SKM-1 treated with dmso at 0.1 percent for 144 hours (cell line): ENCODE data around the gene ZFR2.
"Not testable (repeated sequence)": the region's sequence is repeated elsewhere in the genome, so short reads cannot be mapped to it uniquely, and the experiment has no call there.

ENCODE experiments used
- DNase-seq: peaks from one replicate; lab custom pipeline; 2025; ENCODE audit not compliant: unreplicated experiment; lab: John Stamatoyannopoulos, UW

The ZFR2 gene

DNA sequence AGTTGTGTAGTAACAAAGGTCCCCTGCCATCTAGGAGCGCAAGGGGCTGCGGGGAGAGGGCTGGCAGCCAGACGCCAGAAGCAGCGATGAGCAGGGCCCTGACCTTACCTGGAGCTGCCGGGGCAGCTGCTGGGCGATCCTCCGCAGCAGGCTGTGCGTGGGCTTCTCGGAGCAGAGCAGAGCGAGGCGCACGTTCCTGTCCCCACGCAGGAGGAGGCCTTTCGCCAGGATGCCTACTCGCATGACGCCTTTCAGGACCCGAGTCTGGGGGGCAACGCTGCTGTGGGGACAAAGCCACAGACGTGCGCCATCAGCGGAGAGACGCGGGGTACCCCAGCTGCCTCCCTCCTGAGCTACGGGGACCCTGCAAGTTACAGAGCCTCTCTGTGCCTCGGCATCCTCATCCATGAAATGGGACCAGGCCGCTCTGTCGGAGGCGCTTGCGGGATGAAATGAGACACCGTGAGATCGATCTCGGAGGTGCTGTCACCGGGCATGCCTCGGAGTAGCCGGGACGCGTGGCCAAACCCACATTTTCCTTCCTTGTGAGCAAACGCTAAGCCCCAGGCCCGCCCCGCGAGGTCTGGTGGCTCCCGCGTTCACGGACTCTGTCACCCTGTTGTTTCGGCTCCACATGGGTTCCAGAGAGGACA, 52.1 kb downstream of the ZFR2 start:
- no peak for DNase-seq

DNA sequence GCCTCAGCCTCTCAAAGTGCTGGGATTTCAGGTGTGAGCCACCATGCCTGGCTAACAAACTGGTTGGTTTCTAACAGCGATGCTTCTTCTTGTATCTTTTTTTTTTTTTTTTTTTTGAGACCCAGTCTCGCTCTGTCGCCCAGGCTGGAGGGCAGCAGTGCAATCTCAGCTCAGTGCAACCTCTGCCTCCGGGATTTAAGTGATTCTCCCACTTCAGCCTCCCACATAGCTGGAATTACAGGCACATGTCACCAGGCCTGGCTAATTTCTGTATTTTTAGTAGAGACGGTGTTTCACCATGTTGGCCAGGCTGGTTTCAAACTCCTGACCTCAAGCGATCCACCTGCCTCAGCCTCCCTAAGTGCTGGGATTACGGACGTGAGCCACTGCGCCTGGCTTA, 52.7 kb downstream of the ZFR2 start:
- not testable (repeated sequence) for DNase-seq

DNA sequence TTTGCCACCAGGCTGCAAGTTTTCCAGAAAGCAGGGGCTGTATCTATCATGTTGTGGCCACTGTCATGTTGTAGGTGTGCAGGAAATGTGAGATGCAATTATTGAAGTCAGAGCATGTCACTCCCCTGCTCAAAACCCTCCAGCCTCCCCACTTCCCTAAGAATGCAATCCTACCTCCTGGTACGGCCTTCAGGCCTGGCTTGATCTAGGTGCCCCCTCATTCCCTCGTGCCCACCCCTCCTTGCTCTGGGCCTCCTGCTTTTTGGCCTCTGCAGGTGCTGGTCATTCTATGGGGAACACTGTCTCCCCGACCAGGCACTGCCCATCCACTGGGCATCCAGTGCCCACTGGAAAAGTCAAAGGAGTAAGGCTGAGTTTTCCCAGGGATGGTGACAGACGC, 54.2 kb downstream of the ZFR2 start:
- no peak for DNase-seq

DNA sequence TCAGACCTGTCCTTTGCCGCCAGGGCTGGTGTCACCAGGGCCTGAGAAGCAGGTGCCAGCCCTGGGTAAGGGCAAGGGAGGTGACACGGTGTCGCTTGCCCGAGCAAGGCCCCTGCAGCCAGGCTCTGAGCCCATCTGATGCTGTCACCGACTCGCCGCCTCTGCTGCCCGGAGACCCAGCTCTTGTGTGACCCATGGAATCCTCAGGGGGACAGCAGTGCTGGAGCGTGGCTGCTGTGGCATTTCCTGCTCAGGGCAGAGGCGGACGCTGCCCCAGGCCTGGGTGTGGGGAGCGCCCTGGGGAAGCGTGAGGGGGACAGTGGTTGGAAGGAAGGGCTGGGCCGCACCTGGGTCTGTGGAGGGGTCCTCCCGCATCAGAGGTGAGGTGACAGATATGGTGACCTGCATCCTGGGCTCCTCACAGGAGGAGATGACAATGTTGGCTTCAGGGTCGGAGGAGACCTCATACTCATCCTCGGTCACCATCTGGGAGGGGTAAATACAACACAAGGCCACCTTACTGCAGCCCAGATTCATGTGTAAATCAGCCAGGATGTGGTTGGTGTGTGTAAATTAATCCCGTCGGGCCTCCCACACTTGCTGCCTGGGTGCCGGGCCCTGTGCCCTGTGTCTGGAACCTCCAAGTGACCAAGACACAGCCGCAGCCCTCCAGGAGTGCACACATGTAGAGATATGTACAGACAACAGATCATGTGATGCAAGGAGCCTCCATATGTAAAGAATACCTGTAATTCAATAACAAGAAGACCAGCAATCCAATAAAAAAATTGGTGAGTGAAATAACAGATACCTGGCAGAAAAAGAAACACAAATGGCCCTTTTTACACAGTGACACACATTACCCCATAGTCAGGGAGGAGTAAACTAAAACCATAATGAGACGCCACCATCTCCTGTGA, 55.1 kb downstream of the ZFR2 start:
- no peak for DNase-seq

DNA sequence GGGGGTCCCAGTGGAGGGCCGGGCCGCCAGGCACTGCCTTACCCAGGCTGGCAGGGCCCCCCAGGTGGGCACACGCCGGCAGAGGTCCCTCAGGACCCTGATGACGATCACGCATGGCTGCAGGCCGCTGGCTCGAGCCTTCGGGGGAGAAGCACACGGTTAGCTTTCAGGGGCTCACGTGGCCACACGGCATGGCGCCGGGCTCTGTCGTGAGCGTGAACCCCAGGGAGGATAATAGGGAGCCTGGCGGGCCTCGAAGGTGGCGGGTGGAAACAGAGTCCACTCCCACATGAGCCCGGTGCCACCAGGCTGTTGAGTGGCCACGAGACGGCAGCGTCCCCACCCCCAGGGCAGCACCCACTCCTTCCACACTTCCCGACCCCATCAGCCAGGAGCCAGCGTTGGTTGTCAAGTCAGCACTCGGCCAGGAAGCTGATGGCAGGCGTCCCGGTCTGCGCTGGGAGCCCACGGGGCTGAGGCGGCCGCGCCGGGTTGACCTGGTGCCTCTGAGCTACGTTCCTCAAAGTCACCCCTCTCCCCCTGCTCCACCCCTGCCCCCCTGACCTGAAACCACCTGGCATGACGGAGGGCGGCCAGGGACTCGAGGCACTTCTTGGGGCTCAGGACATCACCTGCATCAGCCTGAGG, 58.0 kb downstream of the ZFR2 start:
- DNase-seq = no peak

DNA sequence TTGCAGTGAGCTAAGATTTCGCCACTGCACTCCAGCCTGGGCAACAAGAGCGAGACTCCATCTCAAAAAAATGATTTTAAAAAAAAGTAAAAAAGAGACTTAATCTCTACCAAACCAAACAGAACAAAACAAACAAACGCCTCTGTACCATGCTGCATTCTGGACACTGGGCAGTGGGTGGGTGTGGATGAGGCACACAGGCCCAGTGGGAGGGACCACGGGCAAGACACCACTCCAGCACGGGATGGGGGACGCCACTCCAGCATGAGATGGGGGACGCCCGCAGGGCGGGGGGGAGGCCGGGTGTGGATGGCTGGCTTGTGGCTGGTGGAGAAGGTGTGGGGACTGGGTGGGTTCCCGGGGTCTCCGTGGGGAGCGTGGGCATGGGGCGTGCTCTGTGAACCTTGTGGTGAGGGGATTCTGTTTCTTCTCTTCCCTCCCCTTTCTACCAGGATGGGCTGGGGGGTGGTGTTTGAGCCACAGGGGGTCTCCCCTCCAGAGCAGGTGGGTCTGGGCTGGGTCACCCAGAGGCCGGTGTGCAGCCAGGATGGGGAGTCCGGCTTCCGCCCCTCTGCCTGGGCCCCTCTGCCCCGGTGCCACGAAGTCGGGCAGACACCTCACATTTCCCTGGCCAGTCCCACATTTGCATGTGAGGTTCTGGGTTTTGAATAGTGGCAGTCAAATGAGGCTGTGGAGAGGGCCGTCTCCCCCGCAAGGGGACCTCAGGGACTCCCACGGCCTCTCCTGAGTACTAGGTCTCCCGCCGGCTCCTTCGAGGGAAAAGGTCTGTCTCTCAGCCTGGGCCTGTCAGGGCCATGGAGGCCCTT, 58.7 kb downstream of the ZFR2 start:
- no peak for DNase-seq

DNA sequence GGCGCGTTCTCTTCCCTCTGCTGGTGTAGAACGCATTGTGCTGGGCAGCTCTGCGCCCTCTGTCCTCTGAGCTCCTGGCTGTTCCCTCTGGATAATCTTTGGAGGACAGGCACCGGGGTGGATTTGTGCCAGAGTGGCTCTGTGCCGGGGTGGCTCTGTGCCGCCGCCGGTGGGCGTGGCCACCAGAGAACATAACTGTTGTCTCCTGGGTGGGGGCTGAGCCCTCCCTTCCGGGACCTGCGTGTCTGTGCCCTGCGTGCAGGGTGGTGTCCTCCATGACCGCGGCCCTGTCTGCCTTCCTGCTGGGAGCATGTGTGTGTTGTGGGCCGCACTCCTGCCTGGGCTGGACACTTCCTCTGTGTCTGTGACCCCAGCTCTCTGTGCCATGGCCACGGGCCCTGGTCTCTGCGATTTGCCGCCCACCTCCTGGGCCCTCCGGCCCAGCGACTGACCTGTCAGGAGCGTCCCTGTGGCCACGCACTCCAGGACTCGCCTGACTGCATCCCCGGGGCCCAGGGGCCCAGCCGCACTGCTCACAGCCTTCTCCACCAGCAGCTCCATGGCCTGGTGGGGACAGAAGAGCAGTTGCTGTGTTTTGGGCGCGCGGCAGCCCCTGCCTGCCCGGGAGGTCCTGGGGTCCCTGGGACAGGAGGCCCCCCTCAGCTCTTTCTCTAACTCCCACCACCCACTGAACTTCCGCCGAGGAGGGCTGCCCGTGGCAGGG, 60.3 kb downstream of the ZFR2 start:
- DNase-seq = no peak

DNA sequence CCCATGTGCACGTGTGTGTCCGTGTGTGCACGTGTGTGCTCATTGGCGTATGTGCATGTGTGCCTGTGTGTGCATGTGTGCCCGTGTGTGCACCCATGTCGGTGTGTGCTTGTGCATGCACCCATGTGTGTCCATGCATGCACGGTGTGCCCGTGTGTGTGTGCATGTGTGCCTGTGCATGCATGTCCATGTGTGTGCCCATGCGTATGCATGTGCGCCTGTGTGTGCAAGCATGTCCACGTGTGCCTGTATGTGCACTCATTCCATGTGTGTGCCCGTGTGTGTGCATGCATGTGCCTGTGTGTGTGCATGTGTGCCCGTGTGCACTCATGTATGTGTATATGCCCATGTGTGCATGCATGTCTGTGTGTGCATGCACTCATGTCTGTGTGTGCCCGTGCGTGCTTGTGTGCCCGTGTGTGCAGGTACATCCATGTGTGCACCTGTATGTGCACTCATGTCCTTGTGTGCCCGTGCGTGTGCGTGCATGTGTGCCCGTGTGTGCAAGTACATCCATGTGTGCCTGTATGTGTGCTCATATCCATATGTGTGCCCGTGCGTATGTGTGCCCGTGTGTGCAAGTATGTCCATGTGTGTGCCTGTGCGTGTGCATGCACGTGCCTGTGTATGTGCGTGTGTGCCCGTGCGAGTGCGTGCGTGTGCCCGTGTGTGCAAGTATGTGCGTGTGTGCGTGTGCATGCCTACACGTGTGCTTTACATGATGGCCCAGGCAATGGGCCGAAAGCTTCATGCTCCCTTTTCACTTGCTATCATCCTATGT, 61.1 kb downstream of the ZFR2 start:
- no peak for DNase-seq

DNA sequence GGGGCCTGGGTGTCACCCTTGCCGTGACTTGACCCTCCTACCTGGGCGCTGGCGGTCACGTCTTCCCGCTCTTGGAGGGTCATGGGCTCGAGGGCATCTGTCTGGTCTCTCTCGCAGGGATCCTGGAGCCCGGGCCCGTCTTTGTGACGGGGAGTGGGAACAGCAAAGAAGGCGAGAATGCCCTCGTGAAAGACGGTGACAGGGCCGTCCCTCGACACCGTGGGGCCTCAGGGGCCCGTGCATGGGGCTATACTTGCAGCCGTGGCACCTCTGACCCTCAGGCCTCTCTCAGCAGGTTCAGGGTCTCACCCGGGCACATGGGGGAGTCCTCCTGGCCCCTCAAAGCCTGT, 61.7 kb downstream of the ZFR2 start:
- no peak for DNase-seq

DNA sequence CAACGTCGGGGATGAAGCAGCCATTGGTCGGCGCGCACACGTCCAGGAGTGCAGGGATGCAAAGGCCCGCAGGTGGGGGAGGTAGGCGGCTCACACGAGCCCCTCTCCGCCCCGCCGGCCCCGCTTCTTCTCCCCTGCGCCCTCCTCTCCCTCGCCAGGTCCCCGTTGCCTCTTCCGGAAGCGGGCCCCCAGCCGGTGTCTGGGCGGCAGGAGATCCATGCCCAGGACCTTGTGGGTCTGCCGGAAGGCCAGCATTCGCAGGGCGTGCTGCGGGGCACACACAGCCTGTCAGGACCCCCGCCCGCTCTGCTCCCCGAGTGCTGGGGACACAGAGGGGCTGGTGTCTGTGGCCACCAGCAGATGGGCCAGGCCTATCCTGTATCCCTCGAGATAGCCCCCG, 63.0 kb downstream of the ZFR2 start:
- DNase-seq = no peak

DNA sequence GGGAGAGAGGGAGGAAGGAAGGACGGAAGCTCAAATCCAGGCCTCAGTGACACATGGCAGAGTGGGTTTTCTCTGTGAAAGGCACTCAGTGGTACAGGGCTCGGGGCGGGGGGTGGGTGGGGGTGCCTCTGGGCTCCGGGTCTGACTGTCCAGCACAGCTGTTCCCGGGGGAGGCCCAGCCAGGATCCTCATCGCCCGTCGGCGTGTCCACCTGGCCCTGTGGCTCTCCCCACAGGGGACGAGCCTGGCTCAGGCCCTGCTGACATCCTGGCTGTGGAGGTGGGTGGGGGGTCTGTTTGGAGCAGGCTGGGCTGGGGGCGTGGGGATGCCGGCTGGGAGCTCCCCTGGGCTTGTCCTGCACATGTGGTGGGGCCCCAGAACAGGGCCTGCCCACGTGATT, 64.4 kb downstream of the ZFR2 start:
- DNase-seq = no peak

DNA sequence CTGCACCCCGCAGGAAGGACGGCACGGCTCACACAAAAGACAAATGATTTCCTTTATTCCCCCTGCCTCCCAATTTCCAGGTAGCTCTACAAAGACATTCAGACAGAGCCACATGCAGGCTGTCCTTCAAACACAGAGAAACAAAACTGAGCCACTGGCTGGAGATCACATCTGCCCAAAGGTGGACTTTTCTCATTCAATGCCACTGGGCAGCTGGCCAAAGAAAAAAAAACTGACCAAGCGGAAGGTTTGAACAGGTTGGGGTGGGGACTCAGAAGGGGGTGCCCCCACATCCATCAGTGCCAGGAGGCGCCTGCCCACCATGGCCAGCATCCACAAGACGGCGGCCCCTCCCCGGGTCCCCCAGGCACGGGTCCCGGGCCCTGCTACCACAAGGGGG, 64.9 kb downstream of the ZFR2 start:
- DNase-seq = no peak

DNA sequence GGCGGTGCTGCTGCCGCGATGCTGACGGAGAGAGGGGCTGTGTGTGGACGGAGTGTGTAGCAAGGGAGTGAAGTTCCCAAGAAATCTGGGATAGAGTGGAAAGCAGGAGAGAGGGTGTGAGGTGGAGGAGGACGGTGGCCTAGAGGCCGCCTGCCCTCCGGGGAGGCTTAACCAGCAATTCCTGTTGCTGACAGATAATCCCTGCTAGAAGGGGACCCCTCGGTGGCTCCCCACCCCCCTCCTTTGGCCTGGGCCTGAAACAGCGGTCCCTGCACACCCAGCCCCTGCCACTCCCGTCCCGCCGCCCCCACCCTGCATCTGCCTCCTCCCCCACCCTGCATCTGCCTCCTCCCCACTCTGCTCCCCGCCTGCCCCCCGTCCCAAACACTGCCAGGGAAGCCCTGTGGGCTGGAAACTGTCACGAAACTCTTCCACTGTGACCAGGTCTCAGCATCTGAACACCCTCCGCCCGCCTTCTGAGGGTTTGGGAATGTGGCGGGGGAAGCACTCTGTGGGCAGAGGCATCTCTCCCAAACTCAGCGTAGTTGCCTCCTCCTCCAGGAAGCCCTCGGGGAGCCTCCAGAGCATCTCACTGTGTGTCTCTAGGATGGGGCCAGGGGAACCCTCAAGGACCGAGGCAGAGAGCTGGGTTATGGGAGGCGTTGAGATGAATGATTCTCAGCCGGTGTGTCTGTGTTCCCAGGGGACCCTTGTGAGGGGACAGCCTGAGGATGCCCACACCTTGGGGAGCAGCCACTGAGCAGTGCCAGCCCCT, 65.5 kb downstream of the ZFR2 start:
- no peak for DNase-seq

DNA sequence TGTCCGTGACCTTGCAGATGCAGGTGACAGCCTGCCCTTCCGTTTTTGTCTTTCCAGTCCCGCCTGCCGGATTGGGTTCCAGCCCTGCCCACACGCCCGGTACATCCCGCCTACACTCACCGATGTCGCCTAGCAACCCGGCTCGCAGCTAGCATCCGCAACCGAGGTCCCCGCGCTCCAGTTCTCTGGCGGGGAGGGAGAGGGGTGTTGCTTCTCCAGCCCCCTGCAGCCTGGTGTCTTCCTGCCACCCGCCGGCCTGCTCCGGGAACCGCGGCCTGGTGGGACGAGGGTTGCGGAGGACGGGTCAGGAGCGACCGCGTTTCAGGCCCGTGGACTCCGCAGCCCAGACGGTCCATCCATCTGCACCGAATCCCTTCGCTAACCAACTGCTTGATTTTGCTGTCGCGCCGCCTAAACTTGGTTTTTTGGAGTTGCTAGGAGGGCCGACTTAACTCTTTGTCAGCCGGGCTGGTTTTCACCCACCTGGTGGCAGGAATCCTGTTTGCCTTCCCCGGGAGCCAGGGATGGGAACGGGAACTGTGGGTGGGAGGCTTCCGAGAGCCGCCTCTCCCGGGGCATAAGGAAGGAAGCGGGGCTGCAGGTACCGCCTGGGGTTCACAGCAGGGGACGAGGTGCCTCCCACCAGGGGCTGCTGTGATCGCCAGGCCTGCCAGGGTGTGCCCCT, 67.3 kb downstream of the ZFR2 start:
- no peak for DNase-seq

DNA sequence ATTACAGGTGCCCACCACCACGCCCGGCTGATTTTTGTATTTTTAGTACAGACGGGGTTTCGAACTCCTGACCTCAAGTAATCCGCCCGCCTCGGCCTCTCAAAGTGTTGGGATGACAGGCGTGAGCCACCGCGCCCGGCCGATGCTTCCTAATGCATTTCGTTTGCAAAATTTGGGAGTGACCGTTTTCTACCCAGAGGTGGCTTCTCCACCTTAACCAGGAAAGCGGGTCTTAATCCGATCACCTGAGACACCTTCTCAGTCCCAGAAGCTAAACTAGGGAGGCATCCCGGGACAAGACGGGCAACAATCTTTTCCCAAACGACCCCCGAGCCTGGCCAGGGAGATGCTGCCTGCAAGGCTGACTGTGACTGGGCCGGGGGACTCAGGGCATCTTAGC, 67.8 kb downstream of the ZFR2 start:
- DNase-seq = no peak

DNA sequence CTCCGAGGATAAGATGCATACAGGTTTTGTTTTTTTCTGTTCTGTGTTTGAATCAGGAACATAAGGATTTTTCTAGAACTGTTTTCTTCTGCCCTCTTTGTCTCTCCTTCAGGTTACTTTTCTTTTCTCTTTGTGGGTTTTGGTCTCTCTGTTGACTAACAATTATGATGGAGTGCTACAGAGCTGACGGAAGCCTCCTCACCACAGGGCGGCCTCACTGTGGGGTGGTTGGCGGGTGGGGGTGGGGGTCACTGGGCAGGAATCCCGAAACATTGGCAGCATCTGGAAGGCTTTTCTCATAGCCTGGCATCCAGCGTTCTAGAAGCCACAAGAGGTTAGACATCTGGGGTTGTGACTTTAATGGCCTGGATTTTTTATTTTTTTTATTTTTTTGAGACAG, 70.7 kb downstream of the ZFR2 start:
- no peak for DNase-seq

DNA sequence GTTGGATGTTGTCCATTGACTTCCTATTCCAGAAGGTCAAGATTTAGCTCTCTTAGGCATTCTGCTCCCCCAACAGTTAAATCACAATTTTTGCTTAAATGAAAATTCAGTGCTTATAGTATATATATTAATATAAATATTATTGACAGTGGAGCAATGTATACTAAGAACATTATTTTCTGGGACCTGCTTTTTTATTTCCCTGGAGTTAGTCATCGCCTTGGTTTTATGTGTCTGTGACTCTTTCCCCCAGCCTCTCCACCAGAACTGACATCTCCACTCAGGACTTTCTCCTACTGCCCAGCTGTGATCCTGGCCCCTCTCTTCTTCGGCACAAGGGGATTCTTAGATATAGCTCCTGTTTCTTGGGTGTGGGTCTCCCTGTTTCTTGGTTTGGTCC, 72.5 kb downstream of the ZFR2 start:
- DNase-seq = no peak

DNA sequence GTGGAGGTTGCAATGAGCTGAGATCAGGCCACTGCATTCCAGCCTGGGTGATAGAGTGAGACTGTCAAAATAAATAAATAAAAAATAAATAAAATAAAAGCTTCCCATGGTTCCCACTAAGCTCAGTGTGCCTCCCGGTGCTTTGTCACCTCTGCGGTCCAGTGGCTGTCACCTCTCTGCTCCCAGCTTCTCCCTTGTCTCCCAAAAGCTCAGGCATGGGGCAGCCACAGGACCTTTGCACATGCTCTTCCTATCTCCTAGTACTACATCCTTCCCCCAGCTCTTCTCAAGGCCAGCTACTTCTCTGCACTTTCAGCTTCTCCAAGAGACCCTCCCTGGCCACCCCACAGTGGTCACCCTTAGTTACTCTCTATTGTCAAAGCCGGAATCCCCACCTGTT, 75.0 kb downstream of the ZFR2 start:
- DNase-seq = no peak

DNA sequence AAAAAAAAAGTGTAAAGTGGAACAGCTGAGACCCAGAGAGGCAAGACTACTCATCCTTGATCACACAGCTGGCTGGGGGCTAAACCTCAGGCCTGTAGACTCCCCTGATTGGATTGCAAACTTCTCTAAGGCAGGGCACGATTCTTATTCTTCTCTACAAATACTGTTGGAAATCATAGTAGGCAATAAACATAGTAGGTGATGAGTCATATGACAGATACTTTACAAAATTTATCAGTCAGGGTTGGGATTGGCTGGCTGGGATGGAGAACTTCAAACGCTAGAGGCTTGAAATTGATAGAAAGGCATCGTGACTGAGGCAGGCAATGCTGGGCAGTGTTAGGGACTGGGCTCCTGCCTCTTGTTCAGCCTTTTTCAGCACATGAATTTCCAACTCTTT, 76.7 kb downstream of the ZFR2 start:
- no peak for DNase-seq
